Adrenal gland (tissue), 12 donors: Measurements from ENCODE around the gene CCDC73. TPM values are rescaled to one million over a fixed set of nuclear protein-coding genes. Genes with fewer than 3 reads are reported as not detected.

ENCODE experiments used
- DNase-seq, 7 donors: peaks; one replicate each; pipeline ENCODE4 v3.0.0-alpha.2; 2019 to 2020
- H3K27ac ChIP-seq, 5 donors: fragments of 200-600 bp; sonication (generic) in 4 of 5; 1 replicate in 3 of 5; 2 replicates in 2 of 5; pipeline versions ENCODE4 v1.5.1 to v1.8.0; 2016 to 2020; ENCODE audit warnings: mild to moderate bottlenecking in 1 of 5
- H3K27me3 ChIP-seq: fragments of 200-600 bp; 2 replicates; pipeline ENCODE4 v1.8.0; 2021
- H3K36me3 ChIP-seq, 2 donors: fragments of 200-600 bp; replicated peaks in 1 of 2; 1 replicate in 1 of 2; 2 replicates in 1 of 2; pipeline versions ENCODE4 v1.5.1 to v1.8.0; 2018 to 2022
- H3K4me1 ChIP-seq, 2 donors: fragments of 200-600 bp; replicated peaks in 1 of 2; 1 replicate in 1 of 2; 2 replicates in 1 of 2; pipeline versions ENCODE4 v1.5.1 to v1.8.0; 2018 to 2021
- H3K4me3 ChIP-seq, 4 donors: fragments of 200-600 bp; sonication (generic) in 3 of 4; one replicate each; pipeline ENCODE4 v1.5.1; 2016 to 2018
- H3K9me3 ChIP-seq, 3 donors: fragments of 200-600 bp; sonication (generic) in 1 of 3; replicated peaks in 1 of 3; 1 replicate in 2 of 3; 2 replicates in 1 of 3; pipeline versions ENCODE4 v1.5.1 to v1.8.0; 2016 to 2021
- CTCF ChIP-seq, 6 experiments: fragments of 450-650 bp in 4 of 6; fragments of 200-600 bp in 2 of 6; sonication (generic) in 1 of 6; IDR thresholded peaks; 1 replicate in 5 of 6; 2 replicates in 1 of 6; pipeline versions ENCODE4 v1.5.1 to v1.8.0; 2016 to 2021; ENCODE audit warnings: antibody characterized with exemption in 6 of 6, mild to moderate bottlenecking in 2 of 6, moderate library complexity in 1 of 6
- POLR2A ChIP-seq, 2 donors: fragments of 450-650 bp; IDR thresholded peaks; one replicate each; pipeline ENCODE4 v1.6.1; 2017; ENCODE audit warnings: antibody characterized with exemption in 2 of 2, mild to moderate bottlenecking in 2 of 2, moderate library complexity in 1 of 2
- WGBS, 4 donors: extraction: QIAGEN DNeasy Blood & Tissue Kit in 2 of 4; methylation state at CpG; one replicate each; pipeline versions ENCODE4 v1.1.5 to v1.1.7; 2013 to 2017; 5-methylcytosine and 5-hydroxymethylcytosine counted together
- intact Hi-C, 2 donors: fragments of 100-400 bp; cut with DNase I; formaldehyde crosslinking; loops; one replicate each; pipeline versions ENCODE4 v1.14.1 to v1.15.0; 2022 to 2023
- polyA plus RNA-seq, 3 donors: library from polyadenylated mRNA; stranded (reverse); fragments of 200-250 nt in 2 of 3; fragments of 350-450 nt in 1 of 3; fragmentation: Illumina TruSeq in 1 of 3; extraction: RNeasy Lipid Tissue Mini Kit (QIAGEN cat#74804) in 1 of 3; gene quantifications; one replicate each; pipeline ENCODE4 v1.2.3, GENCODE V29; 2013 to 2014
- total RNA-seq, 9 donors: library from RNA; depleted of rRNA in 4 of 9; stranded (reverse); fragments of >200 nt in 4 of 9; fragments of 120-200 nt in 1 of 9; fragmentation: NEBNext Ultra II Directional in 1 of 9; extraction: Animal tissue kit (Norgen Biotek cat#: 25700) in 1 of 9; gene quantifications; one replicate each; pipeline versions ENCODE4 v1.1.0 to v1.2.4, GENCODE V29; 2013 to 2023
- donor health status: healthy with polysubstance abuse.
- donor health status: Bipolar disorder and iron deficiency.
- donor health status: DM: yes; HTN: yes; CAD: no.
- donor health status: DM: no; HTN: no; CAD: no.
- donor health status: DM: no; HTN: no; CAD: no.
- donor health status: DM: yes; HTN: yes; CAD: no.

The CCDC73 gene
- total and polyA plus RNA-seq, 12 donors: 0.07 to 1.6 (median 0.23) TPM; not detected in 4

- TF ChIP-seq POLR2A (IDR thresholded peaks at IDR 0.05) (no peak), CTCF (IDR thresholded peaks at IDR 0.05) (no peak)
- Histone ChIP-seq H3K36me3 (no peaks in the 10 kb centered on the region), H3K27me3 (no peaks in the 10 kb centered on the region), H3K4me1 (no peaks in the 10 kb centered on the region), H3K4me3 (no peak overlapping the region), H3K9me3 (no peaks in the 10 kb centered on the region), H3K27ac (no peak overlapping the region)
- 89 to 93% (median 92%) methylated on average over 9 to 12 of the region's 12 CpGs for WGBS, 4 donors
- intact Hi-C loops: no loop called here
- DNase-seq: no peak
These were observed 89.0 kb downstream of the CCDC73 start for GRCh38 chr11:32705309-32706033.

- H3K9me3 ChIP-seq: no peaks in the 10 kb centered on the region
- intact Hi-C loops: no loop called here
- WGBS, 4 donors: 87 to 94% (median 94%) methylated on average over 3 to 5 of the region's 5 CpGs
These were observed 89.7 kb downstream of the CCDC73 start for GRCh38 chr11:32704775-32705174.

DNA sequence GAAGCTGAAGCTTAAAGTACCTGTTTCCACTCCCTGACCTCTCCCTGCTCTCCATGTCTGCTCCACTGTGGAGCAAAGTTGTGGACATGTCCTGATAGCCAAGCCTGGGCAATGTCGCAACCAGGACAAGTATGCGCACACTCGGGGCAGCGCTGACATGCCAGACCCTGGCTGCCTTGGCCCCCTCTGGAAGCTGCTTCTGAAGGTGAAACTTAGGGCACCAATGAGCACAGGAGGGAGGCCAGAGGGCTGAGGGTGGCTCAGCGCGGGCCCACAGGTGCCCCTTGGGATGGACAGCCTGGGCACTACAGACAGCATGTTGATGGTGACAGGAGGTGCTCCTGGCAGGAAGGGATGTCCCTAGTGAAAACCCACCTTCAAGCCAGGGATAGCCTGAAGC lies 90.2 kb downstream of the CCDC73 start:
- WGBS, 4 donors: 95 to 100% (median 100%) methylated on average over 3 to 6 of the region's 6 CpGs
- Histone ChIP-seq H3K4me3 (no peak overlapping the region), H3K9me3 (no peaks in the 10 kb centered on the region), H3K27me3 (no peaks in the 10 kb centered on the region), H3K36me3 (no peaks in the 10 kb centered on the region), H3K27ac (no peak overlapping the region), H3K4me1 (no peaks in the 10 kb centered on the region)
- intact Hi-C loops: no loop called here
- TF ChIP-seq POLR2A (IDR thresholded peaks at IDR 0.05) (no peak), CTCF (IDR thresholded peaks at IDR 0.05) (no peak)
- DNase-seq: no peak

More at GRCh38 chr11:32704775-32705174, 89.7 kb downstream of the CCDC73 start:
- H3K27ac ChIP-seq: no peak overlapping the region
- H3K36me3 ChIP-seq: no peaks in the 10 kb centered on the region
- no peak overlapping the region for H3K4me3 ChIP-seq
- no peaks in the 10 kb centered on the region for H3K27me3 ChIP-seq
- DNase-seq: no peak
- H3K4me1 ChIP-seq: no peaks in the 10 kb centered on the region
- TF ChIP-seq CTCF (IDR thresholded peaks at IDR 0.05) (no peak), POLR2A (IDR thresholded peaks at IDR 0.05) (no peak)

DNA sequence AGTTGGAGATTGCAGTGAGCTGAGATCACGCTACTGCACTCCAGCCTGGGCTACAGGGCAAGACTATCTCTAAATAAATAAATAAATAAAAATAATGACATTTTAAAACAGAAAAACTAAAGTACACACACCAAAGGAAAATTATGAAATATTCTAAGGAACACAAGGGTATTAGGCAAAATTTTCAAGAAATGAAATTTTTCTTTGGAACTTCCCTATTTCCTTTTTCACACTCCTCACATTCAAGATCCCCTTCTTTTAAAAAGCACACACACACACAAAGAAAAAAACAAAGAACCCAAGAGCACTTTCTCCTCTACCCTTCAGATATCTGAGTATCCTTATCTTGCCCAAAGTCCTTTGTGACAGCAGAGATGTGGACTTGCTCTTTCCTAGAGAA lies 92.8 kb downstream of the CCDC73 start:
- Histone ChIP-seq H3K4me3 (no peak overlapping the region), H3K9me3 (no peaks in the 10 kb centered on the region), H3K27ac (no peak overlapping the region), H3K27me3 (no peaks in the 10 kb centered on the region), H3K36me3 (no peaks in the 10 kb centered on the region), H3K4me1 (no peaks in the 10 kb centered on the region)
- no peak for DNase-seq
- intact Hi-C loops: no loop called here
- TF ChIP-seq POLR2A (IDR thresholded peaks at IDR 0.05) (no peak), CTCF (IDR thresholded peaks at IDR 0.05) (no peak)
- 91 to 98% (median 96%) methylated on average over 1 of the region's 1 CpG for WGBS, 4 donors
